Natural killer cell (primary cell): Measurements from ENCODE around the gene MEN1. TPM values are rescaled to one million over a fixed set of nuclear protein-coding genes. Genes with fewer than 3 reads are reported as not detected.

ENCODE experiments used
- ATAC-seq, 3 donors: fragments of 150-1000 bp in 2 of 3; fragments of 200-7000 bp in 1 of 3; cut with Tn5 transposase; 1 replicate in 1 of 3; 2 replicates in 2 of 3; pipeline ENCODE4 v1.10.0; 2021; ENCODE audit warnings: mild to moderate bottlenecking in 2 of 3, moderate library complexity in 2 of 3
- DNase-seq, 2 donors: peaks; one replicate each; pipeline versions ENCODE4 v3.0.0 to v3.0.0-alpha.2; 2013 to 2021; ENCODE audit warnings: mixed read lengths in 1 of 2
- H3K27ac ChIP-seq: one replicate; pipeline ENCODE4 v1.5.1; 2013; ENCODE audit warnings: mild to moderate bottlenecking, low read length
- H3K27me3 ChIP-seq: one replicate; pipeline ENCODE4 v1.6.1; 2013; ENCODE audit warnings: low read length; ENCODE audit not compliant: control insufficient read depth, insufficient read depth
- H3K36me3 ChIP-seq: one replicate; pipeline ENCODE4 v1.6.1; 2013; ENCODE audit warnings: low read length; ENCODE audit not compliant: control insufficient read depth, insufficient read depth
- H3K4me1 ChIP-seq: one replicate; pipeline ENCODE4 v1.6.1; 2013; ENCODE audit warnings: low read length; ENCODE audit not compliant: control insufficient read depth, insufficient read depth
- H3K4me3 ChIP-seq: one replicate; pipeline ENCODE4 v1.5.1; 2013; ENCODE audit warnings: low read length
- H3K9me3 ChIP-seq: one replicate; pipeline ENCODE4 v1.6.1; 2013; ENCODE audit warnings: low read length; ENCODE audit not compliant: control insufficient read depth, insufficient read depth
- H3K27ac Mint-ChIP-seq, 2 donors: one replicate each; pipeline ENCODE4 v1.8.0; 2022; ENCODE audit warnings: mild to moderate bottlenecking in 2 of 2, mixed read lengths in 2 of 2, moderate library complexity in 1 of 2
- H3K27me3 Mint-ChIP-seq, 2 donors: one replicate each; pipeline ENCODE4 v1.8.0; 2022; ENCODE audit warnings: low read depth in 2 of 2, mixed read lengths in 2 of 2
- H3K36me3 Mint-ChIP-seq: one replicate; pipeline ENCODE4 v1.8.0; 2022; ENCODE audit warnings: mixed read lengths
- H3K4me1 Mint-ChIP-seq, 2 donors: one replicate each; pipeline ENCODE4 v1.8.0; 2022; ENCODE audit warnings: mixed read lengths in 2 of 2
- H3K4me3 Mint-ChIP-seq: one replicate; pipeline ENCODE4 v1.8.0; 2022; ENCODE audit warnings: mild to moderate bottlenecking, moderate library complexity, mixed read lengths
- H3K9me3 Mint-ChIP-seq, 2 donors: one replicate each; pipeline ENCODE4 v1.8.0; 2022; ENCODE audit warnings: mixed read lengths in 2 of 2
- WGBS: methylation state at CpG from one replicate; pipeline ENCODE4 v1.1.7; 2013; ENCODE audit warnings: missing lambda C conversion rate; ENCODE audit not compliant: insufficient coverage; 5-methylcytosine and 5-hydroxymethylcytosine counted together
- intact Hi-C: fragments of 100-400 bp; cut with micrococcal nuclease; formaldehyde crosslinking; loops from one replicate; pipeline ENCODE4 v1.14.2; 2022
- total RNA-seq, 4 donors: library from RNA; stranded (reverse); fragments of 120-200 nt in 1 of 4; gene quantifications; one replicate each; pipeline versions ENCODE4 v1.2.3 to v1.2.4, GENCODE V29; 2013 to 2022
- TF ChIP-seq, protein P1 (sequence below): fragments of 200-600 bp; IDR thresholded peaks from one replicate; pipeline ENCODE4 v1.8.0; 2022; ENCODE audit warnings: antibody characterized with exemption

Gene MEN1
- total RNA-seq, 3 donors from 2014 or later (not counting 1 experiment from before 2014, with no cell fraction given), result 29.3 to 42.2 (median 32.2) TPM

- ATAC-seq, result peak; percentile 4 to 46 (median 31)
Measured at GRCh38 chr11:64852804-64853509, 42.6 kb upstream of the MEN1 start.

GRCh38 chr11:64851831-64852351 is 41.5 kb upstream of the MEN1 start:
- TF ChIP-seq, protein P1, sequence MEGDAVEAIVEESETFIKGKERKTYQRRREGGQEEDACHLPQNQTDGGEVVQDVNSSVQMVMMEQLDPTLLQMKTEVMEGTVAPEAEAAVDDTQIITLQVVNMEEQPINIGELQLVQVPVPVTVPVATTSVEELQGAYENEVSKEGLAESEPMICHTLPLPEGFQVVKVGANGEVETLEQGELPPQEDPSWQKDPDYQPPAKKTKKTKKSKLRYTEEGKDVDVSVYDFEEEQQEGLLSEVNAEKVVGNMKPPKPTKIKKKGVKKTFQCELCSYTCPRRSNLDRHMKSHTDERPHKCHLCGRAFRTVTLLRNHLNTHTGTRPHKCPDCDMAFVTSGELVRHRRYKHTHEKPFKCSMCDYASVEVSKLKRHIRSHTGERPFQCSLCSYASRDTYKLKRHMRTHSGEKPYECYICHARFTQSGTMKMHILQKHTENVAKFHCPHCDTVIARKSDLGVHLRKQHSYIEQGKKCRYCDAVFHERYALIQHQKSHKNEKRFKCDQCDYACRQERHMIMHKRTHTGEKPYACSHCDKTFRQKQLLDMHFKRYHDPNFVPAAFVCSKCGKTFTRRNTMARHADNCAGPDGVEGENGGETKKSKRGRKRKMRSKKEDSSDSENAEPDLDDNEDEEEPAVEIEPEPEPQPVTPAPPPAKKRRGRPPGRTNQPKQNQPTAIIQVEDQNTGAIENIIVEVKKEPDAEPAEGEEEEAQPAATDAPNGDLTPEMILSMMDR, result no peak
- intact Hi-C loops, result loop anchor here (1.0 kb wide), 1 partner anchor 7 kb away; no protein-coding TSS in a partner anchor
- no peaks in the 10 kb centered on the region for H3K27me3 Mint-ChIP-seq
- 41% methylated on average over 8 of the region's 8 CpGs for WGBS
- Histone ChIP-seq H3K4me1 (peaks cover 100% of the 10 kb centered on the region), H3K27me3 (no peaks in the 10 kb centered on the region), H3K4me3 (no peak overlapping the region), H3K36me3 (peaks cover 31% of the 10 kb centered on the region), H3K27ac (peak overlapping the region; percentile 90), H3K9me3 (no peaks in the 10 kb centered on the region)
- no peaks in the 10 kb centered on the region for H3K9me3 Mint-ChIP-seq
- peaks cover 71 to 80% of the 10 kb centered on the region in 2 donors for H3K4me1 Mint-ChIP-seq
- peak in 1 of 2 donors; percentile 51 for DNase-seq
- H3K36me3 Mint-ChIP-seq, result no peaks in the 10 kb centered on the region
- H3K27ac Mint-ChIP-seq, result peak overlapping the region; percentile 95 to 96
- ATAC-seq, result no peak
- H3K4me3 Mint-ChIP-seq, result peak overlapping the region; percentile 77

More at GRCh38 chr11:64852804-64853509, 42.6 kb upstream of the MEN1 start:
- Histone ChIP-seq H3K36me3 (peaks cover 39% of the 10 kb centered on the region), H3K27ac (peak overlapping the region; percentile 90), H3K4me1 (peaks cover 100% of the 10 kb centered on the region), H3K4me3 (no peak overlapping the region), H3K9me3 (no peaks in the 10 kb centered on the region), H3K27me3 (no peaks in the 10 kb centered on the region)
- Mint-ChIP-seq H3K27ac (peak overlapping the region; percentile 95 to 96), H3K4me3 (peak overlapping the region; percentile 81), H3K4me1 (peaks cover 71 to 79% of the 10 kb centered on the region in 2 donors), H3K9me3 (no peaks in the 10 kb centered on the region), H3K36me3 (no peaks in the 10 kb centered on the region), H3K27me3 (no peaks in the 10 kb centered on the region)
- 59% methylated on average over 22 of the region's 24 CpGs for WGBS
- peak in 1 of 2 donors; percentile 60 for DNase-seq
- TF ChIP-seq, protein P1, result no peak
- intact Hi-C loops, result no loop called here

DNA sequence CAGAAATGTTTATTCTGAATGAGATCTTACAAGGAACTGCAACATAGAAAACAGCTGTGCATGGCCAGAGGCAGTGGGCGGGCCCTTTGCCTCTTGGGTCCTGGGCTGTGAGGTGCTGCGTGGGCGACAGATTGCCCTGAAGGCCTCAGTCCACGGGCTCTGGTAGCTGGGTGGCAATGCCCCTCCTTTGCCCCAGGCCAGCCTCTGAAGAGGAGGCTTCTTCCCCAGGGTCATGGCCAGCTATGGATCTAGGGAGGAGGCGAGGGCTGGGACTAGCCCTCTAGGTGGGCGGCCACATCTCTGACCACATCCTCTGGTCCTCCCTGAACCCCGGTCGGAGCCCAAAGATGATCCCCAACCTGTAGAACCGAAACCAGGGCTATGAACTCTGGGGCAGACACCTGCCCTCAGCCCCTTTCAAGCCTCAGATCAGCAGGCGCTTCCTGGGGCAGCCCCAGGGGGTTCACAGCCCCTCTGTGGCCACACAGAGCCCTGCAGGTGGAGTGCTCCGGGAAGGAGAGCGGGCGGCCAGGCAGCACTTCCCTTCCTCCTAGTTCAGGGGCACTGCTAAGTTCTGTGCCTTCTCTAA is 40.7 kb upstream of the MEN1 start:
- intact Hi-C loops, result loop anchor here (1.0 kb wide), 1 partner anchor 8 kb away; no protein-coding TSS in a partner anchor
- ATAC-seq, result peak; percentile 48 to 68 (median 67)
- H3K4me1 Mint-ChIP-seq, result peaks cover 65 to 74% of the 10 kb centered on the region in 2 donors
- no peaks in the 10 kb centered on the region for H3K9me3 Mint-ChIP-seq
- Histone ChIP-seq H3K36me3 (peaks cover 28% of the 10 kb centered on the region), H3K27me3 (no peaks in the 10 kb centered on the region), H3K27ac (peak overlapping the region; percentile 90), H3K9me3 (no peaks in the 10 kb centered on the region), H3K4me1 (peaks cover 93% of the 10 kb centered on the region), H3K4me3 (no peak overlapping the region)
- under 1% methylated on average over 13 of the region's 13 CpGs for WGBS
- H3K27ac Mint-ChIP-seq, result peak overlapping the region; percentile 95 to 96
- TF ChIP-seq, protein P1, result no peak
- DNase-seq, result peak; percentile 49 to 86
- no peaks in the 10 kb centered on the region for H3K27me3 Mint-ChIP-seq
- H3K4me3 Mint-ChIP-seq, result peak overlapping the region; percentile 77
- no peaks in the 10 kb centered on the region for H3K36me3 Mint-ChIP-seq
